Tibial nerve (tissue), 4 donors: ENCODE results near the gene ASTN2. TPM values are rescaled to one million over a fixed set of nuclear protein-coding genes. Genes with fewer than 3 reads are reported as not detected.

Experiments
- DNase-seq, 2 donors: peaks; one replicate each; pipeline ENCODE4 v3.0.0-alpha.2; 2019; ENCODE audit warnings: low spot score in 2 of 2
- H3K27ac ChIP-seq, 4 donors: fragments of 200-600 bp; sonication (generic) in 3 of 4; one replicate each; pipeline ENCODE4 v1.5.1; 2017 to 2019; ENCODE audit warnings: mild to moderate bottlenecking in 1 of 4
- H3K27me3 ChIP-seq, 2 donors: fragments of 200-600 bp; sonication (generic) in 1 of 2; one replicate each; pipeline versions ENCODE4 v1.5.1 to v1.6.0; 2017 to 2019
- H3K36me3 ChIP-seq, 3 donors: fragments of 200-600 bp; sonication (generic); one replicate each; pipeline ENCODE4 v1.5.1; 2018 to 2019
- H3K4me1 ChIP-seq, 4 donors: fragments of 200-600 bp; sonication (generic) in 3 of 4; one replicate each; pipeline ENCODE4 v1.5.1; 2017 to 2019
- H3K4me3 ChIP-seq, 4 donors: fragments of 200-600 bp; sonication (generic) in 3 of 4; one replicate each; pipeline ENCODE4 v1.5.1; 2017 to 2019; ENCODE audit warnings: mild to moderate bottlenecking in 1 of 4, moderate library complexity in 1 of 4
- H3K9me3 ChIP-seq, 4 donors: fragments of 200-600 bp; sonication (generic) in 3 of 4; one replicate each; pipeline ENCODE4 v1.5.1; 2017 to 2019
- CTCF ChIP-seq, 5 experiments: fragments of 200-600 bp in 3 of 5; fragments of 450-650 bp in 2 of 5; sonication (generic) in 3 of 5; IDR thresholded peaks; one replicate each; pipeline ENCODE4 v1.5.1; 2016 to 2019; ENCODE audit warnings: antibody characterized with exemption in 5 of 5, mild to moderate bottlenecking in 3 of 5, moderate library complexity in 2 of 5
- EP300 ChIP-seq, 2 donors: sonication (generic); formaldehyde crosslinking; IDR thresholded peaks; one replicate each; pipeline ENCODE4 v1.6.1; 2017; ENCODE audit warnings: antibody characterized with exemption in 2 of 2, mild to moderate bottlenecking in 1 of 2
- POLR2A ChIP-seq, 2 donors: fragments of 450-650 bp; IDR thresholded peaks; one replicate each; pipeline ENCODE4 v1.6.1; 2017; ENCODE audit warnings: antibody characterized with exemption in 2 of 2, mild to moderate bottlenecking in 2 of 2, moderate library complexity in 2 of 2
- WGBS, 2 donors: methylation state at CpG; one replicate each; pipeline ENCODE4 v1.1.5; 2018; 5-methylcytosine and 5-hydroxymethylcytosine counted together
- total RNA-seq, 4 donors: library from RNA; depleted of rRNA; stranded (reverse); fragments of >200 nt; gene quantifications; one replicate each; pipeline ENCODE4 v1.1.0, GENCODE V29; 2016

Gene ASTN2
- total RNA-seq, 4 donors from 2014 or later = 9.0 to 14.9 (median 12.3) TPM

GRCh38 chr9:116978155-116978554 is 436.7 kb downstream of the ASTN2 start:
- no peaks in the 10 kb centered on the region for H3K4me1 ChIP-seq
- 56 to 75% methylated on average over 2 of the region's 2 CpGs for WGBS, 2 donors
- H3K36me3 ChIP-seq = peaks cover 0 to 4% (median 0%) of the 10 kb centered on the region in 3 donors
- H3K27me3 ChIP-seq = no peaks in the 10 kb centered on the region
- no peak overlapping the region for H3K4me3 ChIP-seq
- TF ChIP-seq POLR2A (IDR thresholded peaks at IDR 0.05) = no peak
- TF ChIP-seq EP300 (IDR thresholded peaks at IDR 0.05) = no peak
- TF ChIP-seq CTCF (IDR thresholded peaks at IDR 0.05) = no peak
- no peak for DNase-seq
- no peak overlapping the region for H3K27ac ChIP-seq
- H3K9me3 ChIP-seq = no peaks in the 10 kb centered on the region

- TF ChIP-seq CTCF (IDR thresholded peaks at IDR 0.05) = no peak
- TF ChIP-seq EP300 (IDR thresholded peaks at IDR 0.05) = no peak
- no peak for TF ChIP-seq POLR2A (IDR thresholded peaks at IDR 0.05)
- Histone ChIP-seq H3K9me3 (no peaks in the 10 kb centered on the region), H3K27ac (no peak overlapping the region), H3K4me3 (no peak overlapping the region), H3K4me1 (no peaks in the 10 kb centered on the region), H3K36me3 (peaks cover 0 to 4% (median 0%) of the 10 kb centered on the region in 3 donors), H3K27me3 (no peaks in the 10 kb centered on the region)
- 84 to 91% methylated on average over 4 of the region's 4 CpGs for WGBS, 2 donors
- DNase-seq = no peak
Observed at GRCh38 chr9:116975126-116975525, 439.7 kb downstream of the ASTN2 start.

- Histone ChIP-seq H3K27me3 (no peaks in the 10 kb centered on the region), H3K27ac (no peak overlapping the region), H3K4me1 (no peaks in the 10 kb centered on the region), H3K9me3 (no peaks in the 10 kb centered on the region), H3K36me3 (no peaks in the 10 kb centered on the region), H3K4me3 (no peak overlapping the region)
- TF ChIP-seq POLR2A (IDR thresholded peaks at IDR 0.05) = no peak
- no peak for TF ChIP-seq EP300 (IDR thresholded peaks at IDR 0.05)
- TF ChIP-seq CTCF (IDR thresholded peaks at IDR 0.05) = no peak
- DNase-seq = no peak
Observed at GRCh38 chr9:116966199-116966598, 448.7 kb downstream of the ASTN2 start.

- no peaks in the 10 kb centered on the region for H3K27me3 ChIP-seq
- no peaks in the 10 kb centered on the region for H3K4me1 ChIP-seq
- no peak for TF ChIP-seq POLR2A (IDR thresholded peaks at IDR 0.05)
- no peak for TF ChIP-seq EP300 (IDR thresholded peaks at IDR 0.05)
- no peak for TF ChIP-seq CTCF (IDR thresholded peaks at IDR 0.05)
- DNase-seq = no peak
- no peak overlapping the region for H3K4me3 ChIP-seq
- no peaks in the 10 kb centered on the region for H3K9me3 ChIP-seq
- H3K27ac ChIP-seq = no peak overlapping the region
- H3K36me3 ChIP-seq = no peaks in the 10 kb centered on the region
- WGBS, 2 donors = 88 to 90% methylated on average over 11 of the region's 11 CpGs
Observed at GRCh38 chr9:116964258-116964657, 450.6 kb downstream of the ASTN2 start.

GRCh38 chr9:116959809-116960208 is 455.0 kb downstream of the ASTN2 start:
- no peaks in the 10 kb centered on the region for H3K9me3 ChIP-seq
- H3K27ac ChIP-seq = no peak overlapping the region
- TF ChIP-seq EP300 (IDR thresholded peaks at IDR 0.05) (no peak), CTCF (IDR thresholded peaks at IDR 0.05) (no peak), POLR2A (IDR thresholded peaks at IDR 0.05) (no peak)
- H3K4me1 ChIP-seq = no peaks in the 10 kb centered on the region
- no peak for DNase-seq
- H3K4me3 ChIP-seq = no peak overlapping the region
- H3K36me3 ChIP-seq = no peaks in the 10 kb centered on the region
- H3K27me3 ChIP-seq = no peaks in the 10 kb centered on the region
- 8 to 17% methylated on average over 16 of the region's 16 CpGs for WGBS, 2 donors
